SK-N-SH (cell line): Measurements from ENCODE around the gene C19orf12. TPM values are rescaled to one million over a fixed set of nuclear protein-coding genes. Genes with fewer than 3 reads are reported as not detected.

Source experiments
- CTCF ChIA-PET: fragments of 300-600, 350-600 bp; formaldehyde crosslinking; extraction: SDS; loops from one replicate; lab custom pipeline; 2021; lab: Yijun Ruan, JAX
- POLR2A ChIA-PET: fragments of 350-600 bp; sonication (Branson Sonifier 250); formaldehyde crosslinking; extraction: SDS; loops from one replicate; lab custom pipeline; 2020; ENCODE audit warnings: antibody characterized with exemption, inconsistent platforms; lab: Yijun Ruan, JAX
- DNase-seq: peaks from one replicate; pipeline ENCODE4 v3.0.0; 2012
- H2AFZ ChIP-seq: fragments of 200-600 bp; sonication (generic); 2 replicates; pipeline ENCODE4 v1.8.1; 2016; ENCODE audit warnings: antibody characterized with exemption, mild to moderate bottlenecking, low read depth
- H3F3A ChIP-seq: fragments of 200-600 bp; sonication (generic); replicated peaks from 2 replicates; pipeline ENCODE3; 2016; ENCODE audit warnings: antibody characterized with exemption, mild to moderate bottlenecking; ENCODE audit not compliant: insufficient read depth
- H3K27ac ChIP-seq, 2 experiments: fragments of 200-500 bp in 1 of 2; fragments of 200-600 bp in 1 of 2; sonication (Bioruptor generic) in 1 of 2; sonication (generic), shearing (Covaris generic) in 1 of 2; 2 replicates each; pipeline versions ENCODE4 v1.5.1 to v1.6.1; 2014 to 2016; ENCODE audit warnings: low read depth in 2 of 2, inconsistent platforms in 1 of 2, low read length in 1 of 2, mild to moderate bottlenecking in 1 of 2, mixed read lengths in 1 of 2
- H3K27me3 ChIP-seq: fragments of 200-600 bp; sonication (generic), shearing (Covaris generic); 2 replicates; pipeline ENCODE4 v1.6.1; 2016; ENCODE audit warnings: mixed run types; ENCODE audit not compliant: insufficient read depth
- H3K36me3 ChIP-seq, 2 experiments: fragments of 200-500 bp in 1 of 2; fragments of 200-600 bp in 1 of 2; sonication (Bioruptor generic) in 1 of 2; sonication (generic) in 1 of 2; replicated peaks in 1 of 2; 2 replicates each; pipeline versions ENCODE3 to v1.5.1; 2014 to 2016; ENCODE audit warnings: low read length in 1 of 2, mild to moderate bottlenecking in 1 of 2; ENCODE audit not compliant: insufficient read depth in 2 of 2, control insufficient read depth in 1 of 2
- H3K4me1 ChIP-seq, 2 experiments: fragments of 200-500 bp in 1 of 2; fragments of 200-600 bp in 1 of 2; sonication (Bioruptor generic) in 1 of 2; sonication (generic), shearing (Covaris generic) in 1 of 2; 2 replicates each; pipeline versions ENCODE4 v1.5.1 to v1.6.1; 2014 to 2016; ENCODE audit warnings: low read depth in 1 of 2, low read length in 1 of 2, mixed run types in 1 of 2; ENCODE audit not compliant: insufficient read depth in 2 of 2, control insufficient read depth in 1 of 2
- H3K4me2 ChIP-seq: fragments of 200-600 bp; sonication (generic), shearing (Covaris generic); 2 replicates; pipeline ENCODE4 v1.6.1; 2017; ENCODE audit warnings: mixed run types
- H3K4me3 ChIP-seq, 2 experiments: fragments of 200-500 bp in 1 of 2; fragments of 200-600 bp in 1 of 2; sonication (Bioruptor generic) in 1 of 2; sonication (generic), shearing (Covaris generic) in 1 of 2; 2 replicates each; pipeline versions ENCODE4 v1.5.1 to v1.8.1; 2014 to 2016; ENCODE audit warnings: low read depth in 2 of 2, inconsistent platforms in 1 of 2, low read length in 1 of 2, mild to moderate bottlenecking in 1 of 2, mixed read lengths in 1 of 2, moderate library complexity in 1 of 2
- H3K79me2 ChIP-seq: fragments of 200-600 bp; sonication (generic); 2 replicates; pipeline ENCODE4 v1.8.1; 2017; ENCODE audit warnings: mild to moderate bottlenecking; ENCODE audit not compliant: insufficient read depth
- H3K9ac ChIP-seq: fragments of 200-600 bp; sonication (generic); 2 replicates; pipeline ENCODE4 v1.6.1; 2017; ENCODE audit warnings: mixed run types
- H3K9me2 ChIP-seq: fragments of 200-600 bp; sonication (generic); 2 replicates; pipeline ENCODE4 v1.6.1; 2017; ENCODE audit warnings: mixed run types
- H3K9me3 ChIP-seq: fragments of 200-600 bp; sonication (generic); 2 replicates; pipeline ENCODE4 v1.6.1; 2017; ENCODE audit warnings: mixed run types, mild to moderate bottlenecking, moderate library complexity
- H4K20me1 ChIP-seq: fragments of 200-600 bp; sonication (generic); 2 replicates; pipeline ENCODE4 v1.6.1; 2017; ENCODE audit warnings: mild to moderate bottlenecking, mixed run types; ENCODE audit not compliant: insufficient read depth
- EP300 ChIP-seq, 2 experiments: IDR thresholded peaks; 2 replicates each; pipeline versions ENCODE4 v1.4.0 to v1.6.1; 2012; ENCODE audit warnings: borderline replicate concordance in 1 of 2, low read depth in 1 of 2, low read length in 1 of 2
- FOSL2 ChIP-seq: IDR thresholded peaks from 2 replicates; pipeline ENCODE4 v1.4.0; 2012; ENCODE audit warnings: low read depth, mild to moderate bottlenecking, moderate library complexity, borderline replicate concordance
- FOXJ3 ChIP-seq: sonication (generic); formaldehyde crosslinking; IDR thresholded peaks from 2 replicates; pipeline ENCODE4 v1.5.1; 2020; ENCODE audit warnings: mild to moderate bottlenecking, missing genetic modification reagents
- GABPA ChIP-seq: IDR thresholded peaks from 2 replicates; pipeline ENCODE4 v1.4.0; 2012; ENCODE audit warnings: low read depth, mild to moderate bottlenecking
- GATA2 ChIP-seq: sonication (generic); formaldehyde crosslinking; IDR thresholded peaks from 2 replicates; pipeline ENCODE4 v1.5.0; 2020; ENCODE audit warnings: mild to moderate bottlenecking, missing genetic modification reagents
- MAX ChIP-seq: IDR thresholded peaks from 2 replicates; pipeline ENCODE4 v1.4.0; 2012; ENCODE audit warnings: low read depth
- MXI1 ChIP-seq: IDR thresholded peaks from 2 replicates; pipeline ENCODE4 v1.6.1; 2012; ENCODE audit warnings: mild to moderate bottlenecking, low read depth, low read length, improper control_type of control experiment
- NFIC ChIP-seq: IDR thresholded peaks from 2 replicates; pipeline ENCODE4 v1.4.0; 2012; ENCODE audit warnings: borderline replicate concordance
- RCOR1 ChIP-seq: fragments of 150-350 bp; IDR thresholded peaks from 2 replicates; pipeline ENCODE4 v1.6.1; 2017; ENCODE audit warnings: antibody characterized with exemption, low read length
- RXRA ChIP-seq: IDR thresholded peaks from 2 replicates; pipeline ENCODE4 v1.4.0; 2012; ENCODE audit warnings: low read depth, mild to moderate bottlenecking, borderline replicate concordance
- SIN3A ChIP-seq: IDR thresholded peaks from 2 replicates; pipeline ENCODE4 v1.6.1; 2012; ENCODE audit warnings: low read depth, mild to moderate bottlenecking, low read length, moderate library complexity, borderline replicate concordance
- SMC3 ChIP-seq: IDR thresholded peaks from 2 replicates; pipeline ENCODE4 v1.6.1; 2012; ENCODE audit warnings: low read depth, low read length, improper control_type of control experiment
- TCF12 ChIP-seq: IDR thresholded peaks from 2 replicates; pipeline ENCODE4 v1.4.0; 2012
- YY1 ChIP-seq: IDR thresholded peaks from 2 replicates; pipeline ENCODE4 v1.4.0; 2012; ENCODE audit warnings: low read depth, mild to moderate bottlenecking
- WGBS: methylation state at CpG from one replicate; pipeline ENCODE4 v1.1.6; 2017; ENCODE audit warnings: low lambda C conversion rate; 5-methylcytosine and 5-hydroxymethylcytosine counted together
- polyA plus RNA-seq, 3 experiments: library from polyadenylated mRNA; depleted of rRNA; stranded (reverse); fragments of >200 nt; gene quantifications; 2 replicates each; pipeline ENCODE4 v1.2.3, GENCODE V29; 2012
- TF ChIP-seq, protein P1 (sequence below): fragments of 150-350 bp; IDR thresholded peaks from 2 replicates; pipeline ENCODE4 v1.6.1; 2017; ENCODE audit warnings: antibody characterized with exemption, low read length, low read depth, borderline replicate concordance
- TF ChIP-seq, protein P2 (sequence below): fragments of 200-600 bp; sonication (generic); IDR thresholded peaks from 2 replicates; pipeline ENCODE4 v1.6.1; 2017; ENCODE audit warnings: antibody characterized with exemption, mild to moderate bottlenecking, moderate library complexity
- TF ChIP-seq, protein P3 (sequence below): IDR thresholded peaks from 2 replicates; pipeline ENCODE4 v1.6.1; 2012; ENCODE audit warnings: mild to moderate bottlenecking, low read depth, low read length, moderate library complexity

The C19orf12 gene
- polyA plus RNA-seq, 1 of the 3 experiments (the other 2 are of a cell fraction): 30.5 TPM

GRCh38 chr19:29678484-29679106, 36.5 kb downstream of the C19orf12 start:
- CTCF ChIA-PET: interaction anchor here (0.9 to 2.2 kb wide), 3 partner anchors 16 to 151 kb away, joined by 3 to 10 read pairs (median 3); no protein-coding TSS in a partner anchor
- no peaks in the 10 kb centered on the region for H3K9me2 ChIP-seq
- WGBS: 90% methylated on average over 12 of the region's 20 CpGs
- H3K4me1 ChIP-seq: peaks cover 0 to 8% of the 10 kb centered on the region in 2 experiments; a peak in 1 of 4 replicates
- TF ChIP-seq, protein P1, sequence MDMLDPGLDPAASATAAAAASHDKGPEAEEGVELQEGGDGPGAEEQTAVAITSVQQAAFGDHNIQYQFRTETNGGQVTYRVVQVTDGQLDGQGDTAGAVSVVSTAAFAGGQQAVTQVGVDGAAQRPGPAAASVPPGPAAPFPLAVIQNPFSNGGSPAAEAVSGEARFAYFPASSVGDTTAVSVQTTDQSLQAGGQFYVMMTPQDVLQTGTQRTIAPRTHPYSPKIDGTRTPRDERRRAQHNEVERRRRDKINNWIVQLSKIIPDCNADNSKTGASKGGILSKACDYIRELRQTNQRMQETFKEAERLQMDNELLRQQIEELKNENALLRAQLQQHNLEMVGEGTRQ: no peak
- TF ChIP-seq RCOR1: no peak
- TF ChIP-seq FOXJ3 (CRISPR knock-in tag): no peak
- TF ChIP-seq GATA2 (CRISPR knock-in tag): no peak
- no peak for TF ChIP-seq NFIC
- peak in 1 of 2 experiments; percentile 11; a peak in 1 of 4 replicates for TF ChIP-seq EP300 (IDR thresholded peaks at IDR 0.05; ENCODE audit: borderline replicate concordance in 1 of 2, low read depth in 1 of 2, low read length in 1 of 2)
- no peak for TF ChIP-seq TCF12
- TF ChIP-seq, protein P2, sequence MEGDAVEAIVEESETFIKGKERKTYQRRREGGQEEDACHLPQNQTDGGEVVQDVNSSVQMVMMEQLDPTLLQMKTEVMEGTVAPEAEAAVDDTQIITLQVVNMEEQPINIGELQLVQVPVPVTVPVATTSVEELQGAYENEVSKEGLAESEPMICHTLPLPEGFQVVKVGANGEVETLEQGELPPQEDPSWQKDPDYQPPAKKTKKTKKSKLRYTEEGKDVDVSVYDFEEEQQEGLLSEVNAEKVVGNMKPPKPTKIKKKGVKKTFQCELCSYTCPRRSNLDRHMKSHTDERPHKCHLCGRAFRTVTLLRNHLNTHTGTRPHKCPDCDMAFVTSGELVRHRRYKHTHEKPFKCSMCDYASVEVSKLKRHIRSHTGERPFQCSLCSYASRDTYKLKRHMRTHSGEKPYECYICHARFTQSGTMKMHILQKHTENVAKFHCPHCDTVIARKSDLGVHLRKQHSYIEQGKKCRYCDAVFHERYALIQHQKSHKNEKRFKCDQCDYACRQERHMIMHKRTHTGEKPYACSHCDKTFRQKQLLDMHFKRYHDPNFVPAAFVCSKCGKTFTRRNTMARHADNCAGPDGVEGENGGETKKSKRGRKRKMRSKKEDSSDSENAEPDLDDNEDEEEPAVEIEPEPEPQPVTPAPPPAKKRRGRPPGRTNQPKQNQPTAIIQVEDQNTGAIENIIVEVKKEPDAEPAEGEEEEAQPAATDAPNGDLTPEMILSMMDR: no peak
- no peak for TF ChIP-seq YY1
- no peak overlapping the region; a peak in 1 of 4 replicates for H3K27ac ChIP-seq
- H3K27me3 ChIP-seq: no peaks in the 10 kb centered on the region
- POLR2A ChIA-PET: interaction anchor here (0.6 kb wide), 1 partner anchor 9 kb away, joined by 3 read pairs; no protein-coding TSS in a partner anchor
- no peaks in the 10 kb centered on the region for H3K79me2 ChIP-seq
- H3F3A ChIP-seq: no peaks in the 10 kb centered on the region
- H4K20me1 ChIP-seq: no peaks in the 10 kb centered on the region
- no peak overlapping the region for H3K4me3 ChIP-seq
- no peak overlapping the region for H3K9ac ChIP-seq
- H3K36me3 ChIP-seq: peaks cover 0 to 10% of the 10 kb centered on the region in 2 experiments
- H2AFZ ChIP-seq: no peak overlapping the region
- no peaks in the 10 kb centered on the region for H3K9me3 ChIP-seq
- peak; percentile 58 for DNase-seq
- H3K4me2 ChIP-seq: no peak overlapping the region

- peaks cover 0 to 10% of the 10 kb centered on the region in 2 experiments for H3K36me3 ChIP-seq
- no peaks in the 10 kb centered on the region for H3F3A ChIP-seq
- 89% methylated on average over 14 of the region's 23 CpGs for WGBS
- H2AFZ ChIP-seq: no peak overlapping the region
- no peak overlapping the region for H3K27ac ChIP-seq
- H4K20me1 ChIP-seq: no peaks in the 10 kb centered on the region
- DNase-seq: no peak
- no peaks in the 10 kb centered on the region for H3K9me2 ChIP-seq
- ChIA-PET CTCF (interaction anchor here (0.8 to 2.2 kb wide), 6 partner anchors 15 to 67 kb away, joined by 3 to 10 read pairs (median 6); no protein-coding TSS in a partner anchor), POLR2A (no interaction called here)
- peaks cover 0 to 8% of the 10 kb centered on the region in 2 experiments; a peak in 1 of 4 replicates for H3K4me1 ChIP-seq
- no peaks in the 10 kb centered on the region for H3K27me3 ChIP-seq
- no peak overlapping the region for H3K9ac ChIP-seq
- H3K79me2 ChIP-seq: no peaks in the 10 kb centered on the region
- H3K4me3 ChIP-seq: no peak overlapping the region
- no peaks in the 10 kb centered on the region for H3K9me3 ChIP-seq
- H3K4me2 ChIP-seq: no peak overlapping the region
- TF ChIP-seq YY1: no peak
- no peak for TF ChIP-seq SIN3A
- no peak for TF ChIP-seq SMC3
- no peak for TF ChIP-seq GABPA
- TF ChIP-seq RXRA: no peak
- no peak for TF ChIP-seq RCOR1
- TF ChIP-seq MXI1: no peak
- TF ChIP-seq, protein P3, sequence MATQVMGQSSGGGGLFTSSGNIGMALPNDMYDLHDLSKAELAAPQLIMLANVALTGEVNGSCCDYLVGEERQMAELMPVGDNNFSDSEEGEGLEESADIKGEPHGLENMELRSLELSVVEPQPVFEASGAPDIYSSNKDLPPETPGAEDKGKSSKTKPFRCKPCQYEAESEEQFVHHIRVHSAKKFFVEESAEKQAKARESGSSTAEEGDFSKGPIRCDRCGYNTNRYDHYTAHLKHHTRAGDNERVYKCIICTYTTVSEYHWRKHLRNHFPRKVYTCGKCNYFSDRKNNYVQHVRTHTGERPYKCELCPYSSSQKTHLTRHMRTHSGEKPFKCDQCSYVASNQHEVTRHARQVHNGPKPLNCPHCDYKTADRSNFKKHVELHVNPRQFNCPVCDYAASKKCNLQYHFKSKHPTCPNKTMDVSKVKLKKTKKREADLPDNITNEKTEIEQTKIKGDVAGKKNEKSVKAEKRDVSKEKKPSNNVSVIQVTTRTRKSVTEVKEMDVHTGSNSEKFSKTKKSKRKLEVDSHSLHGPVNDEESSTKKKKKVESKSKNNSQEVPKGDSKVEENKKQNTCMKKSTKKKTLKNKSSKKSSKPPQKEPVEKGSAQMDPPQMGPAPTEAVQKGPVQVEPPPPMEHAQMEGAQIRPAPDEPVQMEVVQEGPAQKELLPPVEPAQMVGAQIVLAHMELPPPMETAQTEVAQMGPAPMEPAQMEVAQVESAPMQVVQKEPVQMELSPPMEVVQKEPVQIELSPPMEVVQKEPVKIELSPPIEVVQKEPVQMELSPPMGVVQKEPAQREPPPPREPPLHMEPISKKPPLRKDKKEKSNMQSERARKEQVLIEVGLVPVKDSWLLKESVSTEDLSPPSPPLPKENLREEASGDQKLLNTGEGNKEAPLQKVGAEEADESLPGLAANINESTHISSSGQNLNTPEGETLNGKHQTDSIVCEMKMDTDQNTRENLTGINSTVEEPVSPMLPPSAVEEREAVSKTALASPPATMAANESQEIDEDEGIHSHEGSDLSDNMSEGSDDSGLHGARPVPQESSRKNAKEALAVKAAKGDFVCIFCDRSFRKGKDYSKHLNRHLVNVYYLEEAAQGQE: no peak
- no peak for TF ChIP-seq MAX
- no peak for TF ChIP-seq FOSL2
Observed at GRCh38 chr19:29677001-29677817, 37.9 kb downstream of the C19orf12 start.
